HG02623 (cell line): ENCODE data around the gene AFMID.
"Not testable (repeated sequence)": the region's sequence is repeated elsewhere in the genome, so short reads cannot be mapped to it uniquely, and the experiment has no call there.

Experiments used
- ATAC-seq: cut with Tn5 transposase; IDR thresholded peaks from one replicate; pipeline ENCODE4 v1.9.1; 2021; ENCODE audit warnings: moderate library complexity; ENCODE audit not compliant: unreplicated experiment

The AFMID gene

GRCh38 chr17:78186692-78187595 lies at the start of gene AFMID, which contains the start of gene TK1:
AFMID (plus strand) TSS chr17:78187362; CDS start chr17:78187371, 9 bp downstream.
TK1 (minus strand) TSS chr17:78187052; CDS start chr17:78186994, 58 bp downstream.
- peak; percentile 85 for ATAC-seq

GRCh38 chr17:78137392-78138203 lies 49.6 kb upstream of the AFMID start:
- no peak for ATAC-seq

GRCh38 chr17:78138204-78139060 lies 48.7 kb upstream of the AFMID start:
- ATAC-seq, result no peak

GRCh38 chr17:78139861-78140168 lies 47.3 kb upstream of the AFMID start:
- not testable (repeated sequence) for ATAC-seq

- peak; percentile 56 for ATAC-seq
These were observed 46.8 kb upstream of the AFMID start for GRCh38 chr17:78140169-78141051.

GRCh38 chr17:78141437-78142118 lies 45.6 kb upstream of the AFMID start:
- ATAC-seq, result no peak

- ATAC-seq, result no peak
These were observed 44.9 kb upstream of the AFMID start for GRCh38 chr17:78142119-78142861.

GRCh38 chr17:78143214-78144146 lies 43.7 kb upstream of the AFMID start:
- no peak for ATAC-seq

- ATAC-seq, result no peak
These were observed 42.9 kb upstream of the AFMID start for GRCh38 chr17:78144147-78144719.

- no peak for ATAC-seq
These were observed 42.2 kb upstream of the AFMID start for GRCh38 chr17:78144736-78145641.

GRCh38 chr17:78146471-78146869 lies 40.7 kb upstream of the AFMID start:
- no peak for ATAC-seq

GRCh38 chr17:78146881-78147280 lies 40.3 kb upstream of the AFMID start:
- ATAC-seq, result no peak

GRCh38 chr17:78147315-78147998 lies 39.7 kb upstream of the AFMID start:
- no peak for ATAC-seq

- no peak for ATAC-seq
These were observed 38.7 kb upstream of the AFMID start for GRCh38 chr17:78148286-78149016.

GRCh38 chr17:78151514-78152008 lies 35.6 kb upstream of the AFMID start:
- no peak for ATAC-seq
